Keratinocyte (primary cell): ENCODE data around the gene WDR44.

Experiments
- EZH2 ChIP-seq: IDR thresholded peaks from one replicate; pipeline ENCODE4 v1.6.1; 2012; ENCODE audit warnings: inconsistent platforms, mild to moderate bottlenecking, low read length, moderate library complexity
- TF ChIP-seq, protein P1 (sequence below), 3 experiments: IDR thresholded peaks in 1 of 3; conservative IDR thresholded peaks in 1 of 3; optimal IDR thresholded peaks in 1 of 3; 2 replicates in 2 of 3; 3 replicates in 1 of 3; pipeline versions ENCODE3 to v1.5.1; 2011; ENCODE audit warnings: low read length in 3 of 3, mild to moderate bottlenecking in 3 of 3, moderate library complexity in 2 of 3, control low read depth in 1 of 3, inconsistent platforms in 1 of 3; ENCODE audit not compliant: insufficient read depth in 2 of 3; ENCODE audit errors: extremely low read depth in 1 of 3

- TF ChIP-seq EZH2 = no peak
- TF ChIP-seq, protein P1, sequence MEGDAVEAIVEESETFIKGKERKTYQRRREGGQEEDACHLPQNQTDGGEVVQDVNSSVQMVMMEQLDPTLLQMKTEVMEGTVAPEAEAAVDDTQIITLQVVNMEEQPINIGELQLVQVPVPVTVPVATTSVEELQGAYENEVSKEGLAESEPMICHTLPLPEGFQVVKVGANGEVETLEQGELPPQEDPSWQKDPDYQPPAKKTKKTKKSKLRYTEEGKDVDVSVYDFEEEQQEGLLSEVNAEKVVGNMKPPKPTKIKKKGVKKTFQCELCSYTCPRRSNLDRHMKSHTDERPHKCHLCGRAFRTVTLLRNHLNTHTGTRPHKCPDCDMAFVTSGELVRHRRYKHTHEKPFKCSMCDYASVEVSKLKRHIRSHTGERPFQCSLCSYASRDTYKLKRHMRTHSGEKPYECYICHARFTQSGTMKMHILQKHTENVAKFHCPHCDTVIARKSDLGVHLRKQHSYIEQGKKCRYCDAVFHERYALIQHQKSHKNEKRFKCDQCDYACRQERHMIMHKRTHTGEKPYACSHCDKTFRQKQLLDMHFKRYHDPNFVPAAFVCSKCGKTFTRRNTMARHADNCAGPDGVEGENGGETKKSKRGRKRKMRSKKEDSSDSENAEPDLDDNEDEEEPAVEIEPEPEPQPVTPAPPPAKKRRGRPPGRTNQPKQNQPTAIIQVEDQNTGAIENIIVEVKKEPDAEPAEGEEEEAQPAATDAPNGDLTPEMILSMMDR (optimal IDR thresholded peaks at IDR 0.05 in 1 of 3, IDR thresholded peaks at IDR 0.05 in 1 of 3, conservative IDR thresholded peaks at IDR 0.05 in 1 of 3; ENCODE audit: extremely low read depth in 1 of 3, insufficient read depth in 2 of 3, low read length in 3 of 3) = no peak
Observed at GRCh38 chrX:118383120-118383519, 37.2 kb downstream of the WDR44 start.
